Suppressor macrophage treated with lipopolysaccharide for 4 hours (primary cell): Measurements from ENCODE around the gene NSD2.
"Not testable (repeated sequence)": the region's sequence is repeated elsewhere in the genome, so short reads cannot be mapped to it uniquely, and the experiment has no call there.

ENCODE experiments used
- DNase-seq: peaks from one replicate; pipeline ENCODE4 v3.0.0-alpha.2; 2020

The NSD2 gene

GRCh38 chr4:2009651-2010233 lies 138.5 kb downstream of the NSD2 start:
- DNase-seq, result peak; percentile 93

- DNase-seq, result peak; percentile 48
Measured at GRCh38 chr4:2011583-2011982, 140.4 kb downstream of the NSD2 start.

DNA sequence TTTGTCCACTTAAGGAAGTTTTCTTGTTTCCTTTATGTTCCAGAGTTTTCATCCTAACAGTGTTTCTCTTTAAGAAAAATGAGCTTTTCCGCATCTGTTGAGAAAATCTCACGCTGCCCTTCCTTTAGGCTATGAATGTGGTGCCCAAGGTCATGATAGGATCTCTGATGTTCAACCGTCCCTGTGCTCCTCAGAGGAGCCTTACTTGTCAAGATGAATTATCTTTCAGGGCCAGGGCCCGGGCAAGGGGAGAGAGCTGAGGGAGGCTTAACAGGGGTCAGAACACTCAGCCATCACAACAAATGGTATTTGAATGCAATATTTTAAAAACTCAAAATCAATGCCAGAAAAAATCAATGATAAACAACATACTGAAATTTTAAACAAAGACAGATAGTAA lies 143.8 kb downstream of the NSD2 start:
- no peak for DNase-seq

- DNase-seq, result not testable (repeated sequence)
Measured at GRCh38 chr4:2021358-2022018, 150.3 kb downstream of the NSD2 start.

- DNase-seq, result no peak
Measured at GRCh38 chr4:2024683-2025082, 153.5 kb downstream of the NSD2 start.

DNA sequence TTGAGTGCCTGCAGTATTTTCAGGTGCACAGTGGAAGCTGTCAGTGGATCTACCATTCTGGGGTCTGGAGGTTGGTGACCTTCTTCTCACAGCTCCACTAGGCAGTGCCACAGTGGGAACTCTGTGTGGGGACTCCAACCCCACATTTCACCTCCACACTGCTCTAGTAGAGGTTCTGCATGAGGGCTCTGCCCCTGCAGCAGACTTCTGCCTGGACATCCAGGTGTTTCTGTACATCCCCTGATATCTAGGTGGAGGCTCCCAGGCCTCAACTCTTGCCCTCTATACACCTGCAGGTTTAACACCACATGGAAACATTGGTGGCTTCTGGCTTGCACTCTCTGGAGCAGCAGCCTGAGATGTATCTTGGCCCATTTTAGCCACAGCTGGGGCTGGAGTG lies 154.6 kb downstream of the NSD2 start:
- no peak for DNase-seq

DNA sequence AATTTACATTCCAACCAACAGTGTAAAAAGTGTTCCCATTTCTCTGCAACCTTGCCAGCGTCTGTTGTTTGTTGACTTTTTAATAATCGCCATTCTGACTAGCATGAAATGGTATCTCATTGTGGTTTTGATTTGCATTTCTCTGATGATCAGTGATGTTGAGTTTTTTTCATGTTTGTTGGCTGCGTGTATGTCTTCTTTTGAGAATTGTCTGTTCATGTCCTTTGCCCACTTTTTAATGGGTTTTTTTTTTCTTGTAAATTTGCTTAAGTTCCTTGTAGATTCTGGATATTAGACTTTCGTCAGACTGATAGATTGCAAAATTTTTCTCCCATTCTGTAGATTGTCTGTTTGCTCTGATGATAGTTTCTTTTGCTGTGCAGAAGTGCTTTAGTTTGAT lies 155.9 kb downstream of the NSD2 start:
- not testable (repeated sequence) for DNase-seq

DNA sequence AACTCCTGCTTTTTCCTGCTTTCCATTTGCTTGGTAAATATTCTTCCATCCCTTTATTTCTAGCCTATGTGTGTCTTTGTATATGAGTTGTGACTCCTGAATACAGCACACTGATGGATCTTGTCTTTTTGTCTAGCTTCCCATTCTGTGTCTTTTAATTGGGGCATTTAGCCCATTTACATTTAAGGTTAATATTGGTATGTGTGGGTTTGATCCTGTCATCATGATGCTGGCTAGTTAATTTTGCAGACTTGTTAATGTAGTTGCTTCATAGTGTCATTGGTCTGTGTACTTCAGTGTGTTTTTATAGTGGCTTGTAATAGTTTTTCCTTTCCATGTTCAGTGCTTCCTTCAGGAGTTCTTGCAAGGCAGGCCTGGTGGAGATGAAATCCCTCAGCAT lies 160.0 kb downstream of the NSD2 start:
- not testable (repeated sequence) for DNase-seq
